IPS-18c (cell line): ENCODE measurements around the gene GAGE12H.
"Not testable (repeated sequence)": the region's sequence is repeated elsewhere in the genome, so short reads cannot be mapped to it uniquely, and the experiment has no call there.

Experiments used
- H3K4me3 ChIP-seq: 2 replicates; pipeline ENCODE4 v1.7.0; 2013; ENCODE audit warnings: low read depth, mild to moderate bottlenecking, low read length, moderate library complexity; ENCODE audit not compliant: insufficient read depth
- H3K9me3 ChIP-seq: one replicate; pipeline ENCODE4 v1.6.1; 2013; ENCODE audit warnings: mild to moderate bottlenecking, low read length, moderate library complexity; ENCODE audit not compliant: control insufficient read depth, insufficient read depth

Gene GAGE12H, protein sequence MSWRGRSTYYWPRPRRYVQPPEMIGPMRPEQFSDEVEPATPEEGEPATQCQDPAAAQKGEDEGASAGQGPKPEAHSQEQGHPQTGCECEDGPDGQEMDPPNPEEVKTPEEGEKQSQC

DNA sequence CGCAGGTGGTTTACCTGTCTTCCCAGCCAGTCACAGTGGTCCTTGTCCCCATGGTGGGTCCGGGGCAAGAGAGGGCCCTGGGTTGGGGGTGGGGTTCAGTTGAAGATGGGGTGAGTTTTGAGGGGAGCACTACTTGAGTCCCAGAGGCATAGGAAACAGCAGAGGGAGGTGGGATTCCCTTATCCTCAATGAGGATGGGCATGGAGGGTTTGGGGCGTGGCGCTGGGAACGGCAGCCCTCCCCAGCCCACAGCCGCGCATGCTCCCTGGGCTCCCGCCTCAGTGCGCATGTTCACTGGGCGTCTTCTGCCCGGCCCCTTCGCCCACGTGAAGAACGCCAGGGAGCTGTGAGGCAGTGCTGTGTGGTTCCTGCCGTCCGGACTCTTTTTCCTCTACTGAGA, at the start of gene GAGE12H:
GAGE12H (plus strand) TSS at position 301 of the 400 bp plus-strand sequence. CDS start 1,155 bp downstream, outside the sequence.
- H3K4me3 ChIP-seq, H3K9me3 ChIP-seq: not testable (repeated sequence)

DNA sequence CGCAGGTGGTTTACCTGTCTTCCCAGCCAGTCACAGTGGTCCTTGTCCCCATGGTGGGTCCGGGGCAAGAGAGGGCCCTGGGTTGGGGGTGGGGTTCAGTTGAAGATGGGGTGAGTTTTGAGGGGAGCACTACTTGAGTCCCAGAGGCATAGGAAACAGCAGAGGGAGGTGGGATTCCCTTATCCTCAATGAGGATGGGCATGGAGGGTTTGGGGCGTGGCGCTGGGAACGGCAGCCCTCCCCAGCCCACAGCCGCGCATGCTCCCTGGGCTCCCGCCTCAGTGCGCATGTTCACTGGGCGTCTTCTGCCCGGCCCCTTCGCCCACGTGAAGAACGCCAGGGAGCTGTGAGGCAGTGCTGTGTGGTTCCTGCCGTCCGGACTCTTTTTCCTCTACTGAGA, 47.9 kb upstream of the GAGE12H start, which contains the start of gene GAGE12C:
GAGE12C (plus strand) TSS at position 301 of the 400 bp plus-strand sequence. CDS start 1,155 bp downstream, outside the sequence.
- not testable (repeated sequence) for H3K9me3 ChIP-seq, H3K4me3 ChIP-seq

DNA sequence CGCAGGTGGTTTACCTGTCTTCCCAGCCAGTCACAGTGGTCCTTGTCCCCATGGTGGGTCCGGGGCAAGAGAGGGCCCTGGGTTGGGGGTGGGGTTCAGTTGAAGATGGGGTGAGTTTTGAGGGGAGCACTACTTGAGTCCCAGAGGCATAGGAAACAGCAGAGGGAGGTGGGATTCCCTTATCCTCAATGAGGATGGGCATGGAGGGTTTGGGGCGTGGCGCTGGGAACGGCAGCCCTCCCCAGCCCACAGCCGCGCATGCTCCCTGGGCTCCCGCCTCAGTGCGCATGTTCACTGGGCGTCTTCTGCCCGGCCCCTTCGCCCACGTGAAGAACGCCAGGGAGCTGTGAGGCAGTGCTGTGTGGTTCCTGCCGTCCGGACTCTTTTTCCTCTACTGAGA, 38.3 kb upstream of the GAGE12H start, which contains the start of gene GAGE12D:
GAGE12D (plus strand) TSS at position 301 of the 400 bp plus-strand sequence. CDS start 1,155 bp downstream, outside the sequence.
- not testable (repeated sequence) for H3K9me3 ChIP-seq, H3K4me3 ChIP-seq

DNA sequence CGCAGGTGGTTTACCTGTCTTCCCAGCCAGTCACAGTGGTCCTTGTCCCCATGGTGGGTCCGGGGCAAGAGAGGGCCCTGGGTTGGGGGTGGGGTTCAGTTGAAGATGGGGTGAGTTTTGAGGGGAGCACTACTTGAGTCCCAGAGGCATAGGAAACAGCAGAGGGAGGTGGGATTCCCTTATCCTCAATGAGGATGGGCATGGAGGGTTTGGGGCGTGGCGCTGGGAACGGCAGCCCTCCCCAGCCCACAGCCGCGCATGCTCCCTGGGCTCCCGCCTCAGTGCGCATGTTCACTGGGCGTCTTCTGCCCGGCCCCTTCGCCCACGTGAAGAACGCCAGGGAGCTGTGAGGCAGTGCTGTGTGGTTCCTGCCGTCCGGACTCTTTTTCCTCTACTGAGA, 28.8 kb upstream of the GAGE12H start, which contains the start of gene GAGE12E:
GAGE12E (plus strand) TSS at position 301 of the 400 bp plus-strand sequence. CDS start 1,155 bp downstream, outside the sequence.
- not testable (repeated sequence) for H3K9me3 ChIP-seq

DNA sequence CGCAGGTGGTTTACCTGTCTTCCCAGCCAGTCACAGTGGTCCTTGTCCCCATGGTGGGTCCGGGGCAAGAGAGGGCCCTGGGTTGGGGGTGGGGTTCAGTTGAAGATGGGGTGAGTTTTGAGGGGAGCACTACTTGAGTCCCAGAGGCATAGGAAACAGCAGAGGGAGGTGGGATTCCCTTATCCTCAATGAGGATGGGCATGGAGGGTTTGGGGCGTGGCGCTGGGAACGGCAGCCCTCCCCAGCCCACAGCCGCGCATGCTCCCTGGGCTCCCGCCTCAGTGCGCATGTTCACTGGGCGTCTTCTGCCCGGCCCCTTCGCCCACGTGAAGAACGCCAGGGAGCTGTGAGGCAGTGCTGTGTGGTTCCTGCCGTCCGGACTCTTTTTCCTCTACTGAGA, 19.2 kb upstream of the GAGE12H start, which contains the start of gene GAGE12F:
GAGE12F (plus strand) TSS at position 301 of the 400 bp plus-strand sequence. CDS start 1,155 bp downstream, outside the sequence.
- H3K9me3 ChIP-seq, H3K4me3 ChIP-seq: not testable (repeated sequence)

More for the DNA sequence above, 28.8 kb upstream of the GAGE12H start, which contains the start of gene GAGE12E:
- not testable (repeated sequence) for H3K4me3 ChIP-seq

DNA sequence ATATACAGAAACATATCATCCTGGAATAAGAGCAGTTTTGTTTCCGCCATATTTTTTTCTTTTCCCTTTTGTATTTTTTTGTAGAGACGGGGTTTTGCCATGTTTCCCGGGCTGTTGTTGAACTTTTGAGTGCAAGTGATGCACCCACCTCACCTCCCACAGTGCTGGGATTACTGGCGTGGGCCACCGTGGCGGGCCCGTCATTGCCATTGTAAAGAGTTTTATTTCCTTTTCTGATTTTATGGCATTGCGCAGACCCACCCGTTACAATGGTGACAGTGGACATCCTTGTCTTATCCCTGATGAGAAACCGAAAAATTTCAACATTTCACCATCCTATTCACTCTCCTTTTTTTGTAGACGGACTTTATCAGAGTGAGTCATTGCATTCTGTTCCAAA, 11.0 kb upstream of the GAGE12H start:
- not testable (repeated sequence) for H3K9me3 ChIP-seq, H3K4me3 ChIP-seq

DNA sequence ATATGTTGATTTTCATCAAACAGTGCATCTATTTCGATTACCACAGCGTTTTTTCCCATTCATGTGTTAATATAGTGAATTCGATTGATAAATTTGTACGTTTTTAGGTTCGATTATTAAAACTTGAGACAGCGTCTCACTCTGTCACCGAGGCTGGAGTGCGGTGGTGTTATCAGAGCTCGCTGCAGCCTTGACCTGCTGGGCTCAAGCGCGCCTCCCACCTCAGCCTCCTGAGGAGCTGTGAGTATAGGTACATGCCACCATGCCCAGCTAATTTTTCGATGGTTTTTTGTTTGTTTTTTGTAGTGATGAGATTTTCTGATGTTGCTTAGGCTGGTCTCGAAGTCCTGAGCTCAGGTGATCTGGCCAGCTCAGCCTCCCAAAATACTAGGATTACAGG, 10.6 kb upstream of the GAGE12H start:
- not testable (repeated sequence) for H3K4me3 ChIP-seq, H3K9me3 ChIP-seq

DNA sequence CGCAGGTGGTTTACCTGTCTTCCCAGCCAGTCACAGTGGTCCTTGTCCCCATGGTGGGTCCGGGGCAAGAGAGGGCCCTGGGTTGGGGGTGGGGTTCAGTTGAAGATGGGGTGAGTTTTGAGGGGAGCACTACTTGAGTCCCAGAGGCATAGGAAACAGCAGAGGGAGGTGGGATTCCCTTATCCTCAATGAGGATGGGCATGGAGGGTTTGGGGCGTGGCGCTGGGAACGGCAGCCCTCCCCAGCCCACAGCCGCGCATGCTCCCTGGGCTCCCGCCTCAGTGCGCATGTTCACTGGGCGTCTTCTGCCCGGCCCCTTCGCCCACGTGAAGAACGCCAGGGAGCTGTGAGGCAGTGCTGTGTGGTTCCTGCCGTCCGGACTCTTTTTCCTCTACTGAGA, 9.6 kb upstream of the GAGE12H start, which contains the start of gene GAGE12G:
GAGE12G (plus strand) TSS at position 301 of the 400 bp plus-strand sequence. CDS start 1,155 bp downstream, outside the sequence.
- not testable (repeated sequence) for H3K4me3 ChIP-seq, H3K9me3 ChIP-seq

DNA sequence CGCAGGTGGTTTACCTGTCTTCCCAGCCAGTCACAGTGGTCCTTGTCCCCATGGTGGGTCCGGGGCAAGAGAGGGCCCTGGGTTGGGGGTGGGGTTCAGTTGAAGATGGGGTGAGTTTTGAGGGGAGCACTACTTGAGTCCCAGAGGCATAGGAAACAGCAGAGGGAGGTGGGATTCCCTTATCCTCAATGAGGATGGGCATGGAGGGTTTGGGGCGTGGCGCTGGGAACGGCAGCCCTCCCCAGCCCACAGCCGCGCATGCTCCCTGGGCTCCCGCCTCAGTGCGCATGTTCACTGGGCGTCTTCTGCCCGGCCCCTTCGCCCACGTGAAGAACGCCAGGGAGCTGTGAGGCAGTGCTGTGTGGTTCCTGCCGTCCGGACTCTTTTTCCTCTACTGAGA, 9.4 kb downstream of the GAGE12H start, which contains the start of gene GAGE2A:
GAGE2A (plus strand) TSS at position 301 of the 400 bp plus-strand sequence. CDS start 1,155 bp downstream, outside the sequence.
- not testable (repeated sequence) for H3K4me3 ChIP-seq, H3K9me3 ChIP-seq

DNA sequence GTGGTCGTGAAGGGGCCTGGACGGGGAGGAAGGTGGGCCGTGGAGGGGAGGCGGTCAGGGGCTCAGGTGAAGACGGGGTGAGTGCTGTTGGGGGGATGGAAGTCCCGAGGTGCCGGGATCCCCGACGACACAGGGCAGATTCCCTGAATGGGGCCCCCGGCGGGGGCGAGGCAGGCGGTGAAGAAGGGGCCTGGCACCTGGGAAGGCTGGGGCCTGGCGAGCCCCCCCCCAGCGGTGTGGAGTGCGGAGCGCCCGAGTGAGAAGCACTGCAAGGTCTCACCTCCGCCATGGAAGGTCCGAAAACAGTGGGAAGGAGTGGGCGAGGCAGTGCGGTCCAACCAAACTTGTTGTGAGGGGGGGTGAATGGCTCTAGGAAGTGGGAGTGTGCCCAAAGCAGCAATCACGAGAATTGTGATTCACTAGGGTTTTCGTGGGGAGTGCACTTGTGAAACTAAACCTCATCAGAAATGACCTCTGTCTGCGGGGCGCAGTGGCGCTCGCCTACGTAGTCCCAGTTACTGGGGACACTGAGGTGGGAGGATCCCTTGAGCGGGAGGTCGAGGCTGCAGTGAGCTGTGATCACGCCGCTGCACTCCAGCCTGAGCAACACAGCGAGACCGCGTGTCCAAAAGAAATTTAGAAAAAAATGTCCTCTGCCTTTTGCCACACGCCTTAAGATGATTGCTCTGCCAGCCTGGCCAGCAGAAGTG, 10.2 kb downstream of the GAGE12H start:
- not testable (repeated sequence) for H3K4me3 ChIP-seq, H3K9me3 ChIP-seq

DNA sequence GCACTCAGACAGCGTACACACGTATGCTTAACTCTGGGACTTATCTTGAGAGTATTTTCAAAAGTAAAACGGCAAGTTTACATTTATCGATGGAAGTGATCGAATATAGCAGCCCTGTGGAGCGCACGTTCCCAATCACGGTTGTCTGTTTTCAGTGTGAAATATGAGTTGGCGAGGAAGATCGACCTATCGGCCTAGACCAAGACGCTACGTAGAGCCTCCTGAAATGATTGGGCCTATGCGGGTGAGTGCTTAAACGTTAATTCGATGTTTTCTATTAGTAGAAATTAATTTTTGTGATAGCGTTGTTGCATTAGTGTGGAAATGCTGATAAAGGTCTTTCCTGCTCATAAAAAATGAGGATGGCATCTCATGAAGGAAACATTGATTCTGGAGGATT, 10.7 kb downstream of the GAGE12H start:
- H3K4me3 ChIP-seq, H3K9me3 ChIP-seq: not testable (repeated sequence)

DNA sequence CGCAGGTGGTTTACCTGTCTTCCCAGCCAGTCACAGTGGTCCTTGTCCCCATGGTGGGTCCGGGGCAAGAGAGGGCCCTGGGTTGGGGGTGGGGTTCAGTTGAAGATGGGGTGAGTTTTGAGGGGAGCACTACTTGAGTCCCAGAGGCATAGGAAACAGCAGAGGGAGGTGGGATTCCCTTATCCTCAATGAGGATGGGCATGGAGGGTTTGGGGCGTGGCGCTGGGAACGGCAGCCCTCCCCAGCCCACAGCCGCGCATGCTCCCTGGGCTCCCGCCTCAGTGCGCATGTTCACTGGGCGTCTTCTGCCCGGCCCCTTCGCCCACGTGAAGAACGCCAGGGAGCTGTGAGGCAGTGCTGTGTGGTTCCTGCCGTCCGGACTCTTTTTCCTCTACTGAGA, 19.0 kb downstream of the GAGE12H start, which contains the start of gene GAGE1:
GAGE1 (plus strand) TSS at position 301 of the 400 bp plus-strand sequence. CDS start 1,155 bp downstream, outside the sequence.
- H3K9me3 ChIP-seq, H3K4me3 ChIP-seq: not testable (repeated sequence)

DNA sequence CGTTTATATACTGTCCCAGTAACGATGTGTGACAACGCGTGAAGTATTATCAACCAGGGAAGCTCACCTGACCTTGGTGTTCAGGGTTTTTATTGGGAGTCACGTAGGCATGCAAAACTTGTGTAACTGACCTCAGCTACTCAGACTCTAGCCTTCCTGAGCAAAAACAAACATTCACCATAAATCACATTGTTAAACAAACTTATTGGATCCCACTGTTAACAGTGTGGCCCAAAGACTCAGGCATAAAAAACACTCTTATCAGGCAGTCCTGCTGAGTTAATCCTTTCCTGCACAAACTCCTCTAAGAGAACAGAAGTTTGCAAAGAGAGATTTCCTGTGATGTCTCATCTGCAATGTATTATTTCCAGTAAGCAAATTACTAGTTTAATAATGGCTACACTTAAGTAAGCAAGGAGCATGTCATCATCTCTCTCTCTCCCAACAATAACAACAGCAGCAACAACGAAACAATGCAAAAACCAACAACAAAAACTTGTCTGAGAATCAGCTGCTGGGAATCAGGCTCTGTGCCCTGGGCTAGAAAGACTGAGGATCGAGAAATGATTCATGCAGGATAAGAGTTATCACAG, 31.1 kb downstream of the GAGE12H start:
- H3K4me3 ChIP-seq = no peak overlapping the region
- peaks cover 6% of the 10 kb centered on the region for H3K9me3 ChIP-seq

DNA sequence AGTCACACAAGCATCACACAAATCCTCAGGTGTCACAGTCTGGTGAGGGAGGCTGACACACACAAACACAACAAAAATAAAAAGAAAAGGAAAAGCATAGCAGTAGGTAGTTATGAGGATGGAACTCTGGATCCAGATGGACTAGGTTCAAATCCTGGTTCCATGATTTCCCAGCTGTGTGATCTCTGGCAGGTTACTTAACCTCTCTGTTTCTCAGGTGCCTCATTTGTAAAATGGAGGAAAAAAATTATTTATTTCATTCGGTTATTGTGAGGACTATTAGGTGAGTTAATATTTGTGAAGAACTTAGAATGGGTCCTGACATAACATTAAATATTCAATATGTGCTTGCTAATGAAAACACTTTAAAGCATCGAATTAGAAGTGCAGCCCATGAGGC, 38.8 kb downstream of the GAGE12H start:
- no peak overlapping the region for H3K4me3 ChIP-seq
- peaks cover 4% of the 10 kb centered on the region for H3K9me3 ChIP-seq

DNA sequence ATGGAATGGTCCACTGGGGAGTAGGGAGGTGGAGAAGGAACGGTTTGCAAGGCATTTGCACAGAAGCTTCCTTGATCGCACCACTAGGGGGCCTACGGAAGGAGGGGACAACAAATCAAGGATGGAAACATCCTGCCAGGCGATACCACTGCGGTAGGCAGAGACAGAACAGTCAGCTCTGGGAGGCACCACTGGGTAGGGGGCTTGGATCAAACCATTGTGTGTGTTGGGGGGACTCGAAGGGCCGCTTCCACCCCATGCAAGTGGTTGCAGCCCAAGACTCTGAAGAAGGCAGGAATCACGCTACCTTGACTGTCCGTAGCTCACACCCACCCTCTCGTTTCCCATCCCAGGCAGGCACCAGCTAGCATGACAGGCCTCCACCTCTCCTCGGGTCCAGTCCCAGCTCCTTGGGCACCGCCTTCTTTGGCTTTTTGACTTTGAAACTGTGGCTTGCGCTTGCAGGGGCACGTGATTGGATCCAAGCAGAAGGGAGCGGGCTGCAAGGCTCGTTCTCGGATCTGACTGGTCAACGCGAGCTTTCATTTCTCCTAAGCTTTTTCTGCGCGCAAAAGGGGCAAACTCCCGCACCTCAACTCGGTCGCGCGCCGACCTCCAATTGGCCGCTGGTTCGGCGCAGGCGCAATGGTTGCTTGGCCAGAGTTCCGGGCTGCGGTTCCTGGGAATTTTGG, 47.5 kb downstream of the GAGE12H start:
- H3K9me3 ChIP-seq = peaks cover 16% of the 10 kb centered on the region

More for the DNA sequence above, 47.5 kb downstream of the GAGE12H start:
- no peak overlapping the region for H3K4me3 ChIP-seq
